HepG2 (cell line): ENCODE measurements around the gene UACA. TPM values are rescaled to one million over a fixed set of nuclear protein-coding genes. Genes with fewer than 3 reads are reported as not detected.

ENCODE experiments used
- SALL1 ChIP-seq: sonication (generic); formaldehyde crosslinking; IDR thresholded peaks from 2 replicates; pipeline ENCODE4 v1.8.0; 2022; ENCODE audit warnings: mild to moderate bottlenecking, missing genetic modification reagents
- polyA plus RNA-seq, 8 experiments: library from polyadenylated mRNA; depleted of rRNA in 3 of 8; stranded (reverse) in 7 of 8; unstranded in 1 of 8; fragments of >200 nt; fragmentation: Illumina TruSeq in 4 of 8; extraction: Trizol in 4 of 8; gene quantifications; 2 replicates each; pipeline versions ENCODE4 v1.2.1 to v1.2.3, GENCODE V29; 2011 to 2016; ENCODE audit warnings: low read depth in 4 of 8, missing spikeins in 1 of 8, mixed read lengths in 1 of 8; ENCODE audit not compliant: insufficient read depth in 1 of 8
- total RNA-seq, 5 experiments: library from RNA; depleted of rRNA; stranded (reverse); fragments of >200 nt; fragmentation: Illumina TruSeq; extraction: Trizol; gene quantifications; 2 replicates each; pipeline ENCODE4 v1.2.3, GENCODE V29; 2016; ENCODE audit warnings: low read depth in 1 of 5
- TF ChIP-seq, protein P1 (sequence below): IDR thresholded peaks from 2 replicates; pipeline ENCODE4 v1.4.0; 2020; ENCODE audit warnings: mild to moderate bottlenecking, missing genetic modification reagents
- TF ChIP-seq, protein P2 (sequence below): IDR thresholded peaks from 2 replicates; pipeline ENCODE4 v1.6.1; 2016; ENCODE audit warnings: low read depth, missing genetic modification reagents, missing compliant biosample characterization

UACA gene
- total and polyA plus RNA-seq, 2 of the 13 experiments (the other 11 are each of a cell fraction or from before 2014, with no cell fraction given), result 17.8 to 39.2 TPM

DNA sequence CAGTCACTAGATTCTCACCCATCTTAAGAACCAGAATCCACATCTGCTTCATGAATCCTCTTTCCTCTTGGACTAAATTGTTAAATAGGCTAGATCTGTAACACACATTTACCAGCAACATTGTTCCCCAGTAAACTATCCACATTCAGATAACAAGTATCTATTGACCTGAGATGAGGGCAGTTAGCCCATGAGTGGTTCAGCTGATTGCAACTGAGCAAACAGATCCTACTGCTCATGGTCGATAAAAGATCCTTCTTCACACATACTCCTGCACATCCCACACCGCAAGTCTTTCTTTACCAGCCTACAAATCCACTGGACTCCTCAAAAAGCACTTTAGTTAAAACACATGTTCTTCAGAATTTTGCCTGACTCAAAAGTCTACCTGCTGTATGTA lies 59.2 kb downstream of the UACA start (continued):
- TF ChIP-seq, protein P1, sequence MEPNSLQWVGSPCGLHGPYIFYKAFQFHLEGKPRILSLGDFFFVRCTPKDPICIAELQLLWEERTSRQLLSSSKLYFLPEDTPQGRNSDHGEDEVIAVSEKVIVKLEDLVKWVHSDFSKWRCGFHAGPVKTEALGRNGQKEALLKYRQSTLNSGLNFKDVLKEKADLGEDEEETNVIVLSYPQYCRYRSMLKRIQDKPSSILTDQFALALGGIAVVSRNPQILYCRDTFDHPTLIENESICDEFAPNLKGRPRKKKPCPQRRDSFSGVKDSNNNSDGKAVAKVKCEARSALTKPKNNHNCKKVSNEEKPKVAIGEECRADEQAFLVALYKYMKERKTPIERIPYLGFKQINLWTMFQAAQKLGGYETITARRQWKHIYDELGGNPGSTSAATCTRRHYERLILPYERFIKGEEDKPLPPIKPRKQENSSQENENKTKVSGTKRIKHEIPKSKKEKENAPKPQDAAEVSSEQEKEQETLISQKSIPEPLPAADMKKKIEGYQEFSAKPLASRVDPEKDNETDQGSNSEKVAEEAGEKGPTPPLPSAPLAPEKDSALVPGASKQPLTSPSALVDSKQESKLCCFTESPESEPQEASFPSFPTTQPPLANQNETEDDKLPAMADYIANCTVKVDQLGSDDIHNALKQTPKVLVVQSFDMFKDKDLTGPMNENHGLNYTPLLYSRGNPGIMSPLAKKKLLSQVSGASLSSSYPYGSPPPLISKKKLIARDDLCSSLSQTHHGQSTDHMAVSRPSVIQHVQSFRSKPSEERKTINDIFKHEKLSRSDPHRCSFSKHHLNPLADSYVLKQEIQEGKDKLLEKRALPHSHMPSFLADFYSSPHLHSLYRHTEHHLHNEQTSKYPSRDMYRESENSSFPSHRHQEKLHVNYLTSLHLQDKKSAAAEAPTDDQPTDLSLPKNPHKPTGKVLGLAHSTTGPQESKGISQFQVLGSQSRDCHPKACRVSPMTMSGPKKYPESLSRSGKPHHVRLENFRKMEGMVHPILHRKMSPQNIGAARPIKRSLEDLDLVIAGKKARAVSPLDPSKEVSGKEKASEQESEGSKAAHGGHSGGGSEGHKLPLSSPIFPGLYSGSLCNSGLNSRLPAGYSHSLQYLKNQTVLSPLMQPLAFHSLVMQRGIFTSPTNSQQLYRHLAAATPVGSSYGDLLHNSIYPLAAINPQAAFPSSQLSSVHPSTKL (CRISPR knock-in tag), result peak; percentile 37
- TF ChIP-seq, protein P2, sequence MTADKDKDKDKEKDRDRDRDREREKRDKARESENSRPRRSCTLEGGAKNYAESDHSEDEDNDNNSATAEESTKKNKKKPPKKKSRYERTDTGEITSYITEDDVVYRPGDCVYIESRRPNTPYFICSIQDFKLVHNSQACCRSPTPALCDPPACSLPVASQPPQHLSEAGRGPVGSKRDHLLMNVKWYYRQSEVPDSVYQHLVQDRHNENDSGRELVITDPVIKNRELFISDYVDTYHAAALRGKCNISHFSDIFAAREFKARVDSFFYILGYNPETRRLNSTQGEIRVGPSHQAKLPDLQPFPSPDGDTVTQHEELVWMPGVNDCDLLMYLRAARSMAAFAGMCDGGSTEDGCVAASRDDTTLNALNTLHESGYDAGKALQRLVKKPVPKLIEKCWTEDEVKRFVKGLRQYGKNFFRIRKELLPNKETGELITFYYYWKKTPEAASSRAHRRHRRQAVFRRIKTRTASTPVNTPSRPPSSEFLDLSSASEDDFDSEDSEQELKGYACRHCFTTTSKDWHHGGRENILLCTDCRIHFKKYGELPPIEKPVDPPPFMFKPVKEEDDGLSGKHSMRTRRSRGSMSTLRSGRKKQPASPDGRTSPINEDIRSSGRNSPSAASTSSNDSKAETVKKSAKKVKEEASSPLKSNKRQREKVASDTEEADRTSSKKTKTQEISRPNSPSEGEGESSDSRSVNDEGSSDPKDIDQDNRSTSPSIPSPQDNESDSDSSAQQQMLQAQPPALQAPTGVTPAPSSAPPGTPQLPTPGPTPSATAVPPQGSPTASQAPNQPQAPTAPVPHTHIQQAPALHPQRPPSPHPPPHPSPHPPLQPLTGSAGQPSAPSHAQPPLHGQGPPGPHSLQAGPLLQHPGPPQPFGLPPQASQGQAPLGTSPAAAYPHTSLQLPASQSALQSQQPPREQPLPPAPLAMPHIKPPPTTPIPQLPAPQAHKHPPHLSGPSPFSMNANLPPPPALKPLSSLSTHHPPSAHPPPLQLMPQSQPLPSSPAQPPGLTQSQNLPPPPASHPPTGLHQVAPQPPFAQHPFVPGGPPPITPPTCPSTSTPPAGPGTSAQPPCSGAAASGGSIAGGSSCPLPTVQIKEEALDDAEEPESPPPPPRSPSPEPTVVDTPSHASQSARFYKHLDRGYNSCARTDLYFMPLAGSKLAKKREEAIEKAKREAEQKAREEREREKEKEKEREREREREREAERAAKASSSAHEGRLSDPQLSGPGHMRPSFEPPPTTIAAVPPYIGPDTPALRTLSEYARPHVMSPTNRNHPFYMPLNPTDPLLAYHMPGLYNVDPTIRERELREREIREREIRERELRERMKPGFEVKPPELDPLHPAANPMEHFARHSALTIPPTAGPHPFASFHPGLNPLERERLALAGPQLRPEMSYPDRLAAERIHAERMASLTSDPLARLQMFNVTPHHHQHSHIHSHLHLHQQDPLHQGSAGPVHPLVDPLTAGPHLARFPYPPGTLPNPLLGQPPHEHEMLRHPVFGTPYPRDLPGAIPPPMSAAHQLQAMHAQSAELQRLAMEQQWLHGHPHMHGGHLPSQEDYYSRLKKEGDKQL (CRISPR knock-in tag), result peak; percentile 44; the same call in 1 of the 2 replicates
- peak; percentile 14; the same call in 1 of the 2 replicates for TF ChIP-seq SALL1 (CRISPR knock-in tag)
